Endothelial cell of umbilical vein (primary cell): ENCODE measurements around the gene ZNF705A. TPM values are rescaled to one million over a fixed set of nuclear protein-coding genes. Genes with fewer than 3 reads are reported as not detected.

ENCODE experiments used
- BruUV-seq: library from RNA; stranded (reverse); fragments of 400-500 nt; replicated peaks from 2 replicates; lab custom pipeline; 2021; lab: Mats Ljungman, UMichigan
- CTCF ChIA-PET: fragments of 300-600, 350-600 bp; sonication (Branson Sonifier 250); formaldehyde crosslinking; loops from one replicate; lab custom pipeline; 2021; ENCODE audit warnings: antibody characterized with exemption, inconsistent platforms; lab: Charles Lee
- POLR2A ChIA-PET: fragments of 300-600, 350-600 bp; sonication (Branson Sonifier 250); formaldehyde crosslinking; loops from one replicate; lab custom pipeline; 2021; ENCODE audit warnings: antibody characterized with exemption, inconsistent platforms; lab: Charles Lee
- DNase-seq: peaks from one replicate; pipeline ENCODE4 v3.0.0-alpha.2; 2011; ENCODE audit warnings: low read depth, low spot score
- FAIRE-seq: peaks from 2 replicates; lab custom pipeline; 2011; peaks lifted over from hg19 to GRCh38; lab: Jason Lieb, UNC
- H2AFZ ChIP-seq: 2 replicates; pipeline ENCODE4 v1.6.0; 2012; ENCODE audit warnings: low read depth, low read length, control low read depth, inconsistent platforms
- H3K27ac ChIP-seq: 2 replicates; pipeline ENCODE4 v1.5.1; 2011; ENCODE audit warnings: low read depth, mild to moderate bottlenecking, control low read depth, low read length, moderate library complexity; ENCODE audit not compliant: insufficient read depth
- H3K27me3 ChIP-seq, 2 experiments: 2 replicates each; pipeline versions ENCODE4 v1.6.0 to v1.6.1; 2011; ENCODE audit warnings: low read length in 2 of 2, mixed read lengths in 1 of 2; ENCODE audit not compliant: control insufficient read depth in 2 of 2, insufficient read depth in 2 of 2
- H3K36me3 ChIP-seq, 2 experiments: 2 replicates in 1 of 2; 3 replicates in 1 of 2; pipeline ENCODE4 v1.5.1; 2011; ENCODE audit warnings: low read length in 2 of 2, mild to moderate bottlenecking in 1 of 2, moderate library complexity in 1 of 2; ENCODE audit not compliant: control insufficient read depth in 2 of 2, insufficient read depth in 2 of 2; ENCODE audit errors: extremely low read depth in 1 of 2
- H3K4me1 ChIP-seq: 3 replicates; pipeline ENCODE4 v1.5.1; 2011; ENCODE audit warnings: mild to moderate bottlenecking, low read length; ENCODE audit not compliant: control insufficient read depth, insufficient read depth; ENCODE audit errors: extremely low read depth
- H3K4me2 ChIP-seq: 2 replicates; pipeline ENCODE4 v1.6.1; 2011; ENCODE audit warnings: low read length, control low read depth, mixed read lengths; ENCODE audit not compliant: insufficient read depth
- H3K4me3 ChIP-seq, 3 experiments: fragments of 200-600 bp in 1 of 3; sonication (generic), shearing (Covaris generic) in 1 of 3; replicated peaks in 1 of 3; 2 replicates each; pipeline ENCODE4 v1.5.1; 2011 to 2016; ENCODE audit warnings: control low read depth in 3 of 3, low read length in 3 of 3, mild to moderate bottlenecking in 2 of 3, inconsistent platforms in 1 of 3, low read depth in 1 of 3, moderate library complexity in 1 of 3; ENCODE audit not compliant: insufficient read depth in 1 of 3
- H3K79me2 ChIP-seq: 2 replicates; pipeline ENCODE4 v1.6.0; 2012; ENCODE audit warnings: low read length, inconsistent platforms; ENCODE audit not compliant: control insufficient read depth, insufficient read depth
- H3K9ac ChIP-seq: replicated peaks from 2 replicates; pipeline ENCODE3; 2011; ENCODE audit warnings: low read length, control low read depth; ENCODE audit not compliant: insufficient read depth; ENCODE audit errors: extremely low read depth
- H3K9me1 ChIP-seq: replicated peaks from 3 replicates; pipeline ENCODE4 v1.6.0; 2011; ENCODE audit warnings: mild to moderate bottlenecking, low read length; ENCODE audit not compliant: control insufficient read depth, insufficient read depth; ENCODE audit errors: extremely low read depth
- H3K9me3 ChIP-seq: replicated peaks from 2 replicates; pipeline ENCODE4 v1.5.1; 2012; ENCODE audit warnings: low read length, inconsistent platforms; ENCODE audit not compliant: control insufficient read depth, insufficient read depth
- H4K20me1 ChIP-seq: replicated peaks from 2 replicates; pipeline ENCODE3; 2011; ENCODE audit warnings: mild to moderate bottlenecking, low read length; ENCODE audit not compliant: control insufficient read depth, insufficient read depth; ENCODE audit errors: extremely low read depth
- CTCF ChIP-seq, 2 donors: IDR thresholded peaks; 1 replicate in 1 of 2; 2 replicates in 1 of 2; pipeline ENCODE4 v1.5.1; 2011; ENCODE audit warnings: low read length in 2 of 2, mild to moderate bottlenecking in 2 of 2, moderate library complexity in 2 of 2, control low read depth in 1 of 2, inconsistent platforms in 1 of 2, low read depth in 1 of 2; ENCODE audit not compliant: insufficient read depth in 1 of 2; ENCODE audit errors: extremely low read depth in 1 of 2
- EZH2 ChIP-seq: IDR thresholded peaks from 2 replicates; pipeline ENCODE4 v1.6.1; 2012; ENCODE audit warnings: borderline replicate concordance, low read depth, mild to moderate bottlenecking, moderate library complexity, low read length, inconsistent platforms; ENCODE audit not compliant: severe bottlenecking
- FOS ChIP-seq: IDR thresholded peaks from 2 replicates; pipeline ENCODE4 v1.6.1; 2011; ENCODE audit warnings: mild to moderate bottlenecking, low read length, moderate library complexity, borderline replicate concordance; ENCODE audit not compliant: insufficient read depth
- GATA2 ChIP-seq: IDR thresholded peaks from 2 replicates; pipeline ENCODE4 v1.7.0; 2011; ENCODE audit warnings: low read depth, mild to moderate bottlenecking, moderate library complexity, mixed read lengths, low read length; ENCODE audit not compliant: insufficient read length, insufficient read depth
- JUN ChIP-seq: IDR thresholded peaks from 2 replicates; pipeline ENCODE4 v1.6.1; 2011; ENCODE audit warnings: borderline replicate concordance, low read depth; ENCODE audit not compliant: insufficient read length, insufficient read depth
- MAX ChIP-seq: IDR thresholded peaks from 2 replicates; pipeline ENCODE4 v1.6.1; 2011; ENCODE audit not compliant: insufficient read depth, insufficient read length
- MYC ChIP-seq: IDR thresholded peaks from one replicate; pipeline ENCODE4 v1.6.1; 2011; ENCODE audit warnings: mild to moderate bottlenecking, low read depth, low read length
- POLR2A ChIP-seq: IDR thresholded peaks from 2 replicates; pipeline ENCODE4 v1.6.1; 2012; ENCODE audit warnings: low read depth, mild to moderate bottlenecking, control low read depth, low read length
- POLR2AphosphoS5 ChIP-seq: IDR thresholded peaks from 2 replicates; pipeline ENCODE4 v1.6.1; 2012; ENCODE audit warnings: low read depth, mild to moderate bottlenecking, control low read depth, low read length, moderate library complexity; ENCODE audit not compliant: insufficient read depth
- dilution Hi-C: fragments of 300-500 bp; cut with MboI; formaldehyde crosslinking; loops from one replicate; pipeline ENCODE4 v1.15.0; 2019; ENCODE audit warnings: low sequenced_read_pairs; ENCODE audit not compliant: extremely low pct_ligation_motif_present
- intact Hi-C: fragments of 100-400 bp; cut with micrococcal nuclease; formaldehyde crosslinking; loops from one replicate; pipeline ENCODE4 v1.10.0; 2022
- polyA plus RNA-seq, 4 experiments: library from polyadenylated mRNA; depleted of rRNA in 3 of 4; stranded (reverse) in 3 of 4; unstranded in 1 of 4; fragments of >200 nt; gene quantifications; 2 replicates each; pipeline versions ENCODE4 v1.2.1 to v1.2.3, GENCODE V29; 2011 to 2012; ENCODE audit warnings: missing spikeins in 1 of 4
- total RNA-seq: library from RNA; stranded (reverse); gene quantifications from 2 replicates; pipeline ENCODE4 v1.2.3, GENCODE V29; 2021

Gene ZNF705A
- total and polyA plus RNA-seq, 2 donors (not counting 3 experiments of a cell fraction or from before 2014, with no cell fraction given) = not detected

DNA sequence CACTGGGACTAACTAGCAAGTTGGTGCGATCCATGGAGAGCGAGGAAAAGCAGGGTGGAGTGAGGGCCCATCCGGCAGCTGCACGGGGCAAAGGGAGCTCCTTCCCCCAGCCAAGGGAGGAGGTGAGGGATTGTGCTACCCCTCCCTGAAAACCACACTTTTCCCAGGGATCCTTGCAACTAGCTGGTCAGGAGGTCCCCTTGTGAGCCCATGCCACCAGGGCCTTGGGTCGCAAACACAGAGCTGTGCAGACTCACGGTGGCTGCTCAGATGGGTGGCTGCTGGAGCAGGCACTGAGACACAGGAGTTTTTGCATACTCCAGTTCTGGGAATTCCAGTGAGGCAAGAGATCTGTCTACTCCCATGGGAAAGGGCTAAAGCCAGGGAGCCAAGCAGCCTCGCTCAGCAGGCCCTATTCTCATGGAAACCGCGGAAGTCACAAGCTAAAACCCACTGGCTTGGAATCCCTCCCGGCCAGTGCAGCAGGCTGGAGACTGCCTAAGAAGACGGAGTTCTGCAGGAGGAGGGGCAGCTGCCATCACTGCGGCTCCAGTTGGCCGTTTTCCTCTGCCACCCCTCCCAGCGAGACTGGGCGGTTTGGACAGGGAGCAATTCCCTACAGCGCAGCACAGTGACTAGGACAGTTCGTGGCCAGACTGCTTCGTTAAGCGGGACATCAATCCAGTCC is 10.9 kb upstream of the ZNF705A start:
- H3K36me3 ChIP-seq = no peaks in the 10 kb centered on the region
- no peak for TF ChIP-seq FOS
- no peak for TF ChIP-seq JUN
- TF ChIP-seq POLR2AphosphoS5 = no peak
- TF ChIP-seq GATA2 = no peak
- no peak for TF ChIP-seq CTCF (IDR thresholded peaks at IDR 0.05; ENCODE audit: extremely low read depth in 1 of 2, insufficient read depth in 1 of 2, low read depth in 1 of 2, low read length in 2 of 2)
- TF ChIP-seq POLR2A = no peak
- no peak for TF ChIP-seq MAX
- TF ChIP-seq EZH2 = no peak
- no peak for TF ChIP-seq MYC
- H3K4me3 ChIP-seq = no peak overlapping the region
- BruUV-seq = no TSS peak
- H4K20me1 ChIP-seq = no peaks in the 10 kb centered on the region
- CTCF ChIA-PET = interaction anchor here (1.2 kb wide), 1 partner anchor 11 kb away, joined by 5 read pairs; the partner anchor contains the start of gene ZNF705A
- no peaks in the 10 kb centered on the region for H3K9me3 ChIP-seq
- H3K4me2 ChIP-seq = no peak overlapping the region
- H3K9ac ChIP-seq = no peak overlapping the region
- dilution Hi-C loops (no loop called here), intact Hi-C loops (no loop called here)
- H3K27ac ChIP-seq = no peak overlapping the region
- DNase-seq = no peak
- no peaks in the 10 kb centered on the region for H3K9me1 ChIP-seq
- no peaks in the 10 kb centered on the region for H3K79me2 ChIP-seq
- H2AFZ ChIP-seq = no peak overlapping the region
- peaks cover 0 to 10% of the 10 kb centered on the region in 2 experiments for H3K27me3 ChIP-seq
- no peaks in the 10 kb centered on the region for H3K4me1 ChIP-seq
- no peak for FAIRE-seq
- POLR2A ChIA-PET = no interaction called here
